Measurements from ENCODE around the gene NSMCE3.
"Not testable (repeated sequence)": the region's sequence is repeated elsewhere in the genome, so short reads cannot be mapped to it uniquely, and the experiment has no call there.

NSMCE3 gene

GRCh38 chr15:29268706-29269484 lies 727 bp downstream of the NSMCE3 start:
- DNase-seq = peak; percentile 4

DNA sequence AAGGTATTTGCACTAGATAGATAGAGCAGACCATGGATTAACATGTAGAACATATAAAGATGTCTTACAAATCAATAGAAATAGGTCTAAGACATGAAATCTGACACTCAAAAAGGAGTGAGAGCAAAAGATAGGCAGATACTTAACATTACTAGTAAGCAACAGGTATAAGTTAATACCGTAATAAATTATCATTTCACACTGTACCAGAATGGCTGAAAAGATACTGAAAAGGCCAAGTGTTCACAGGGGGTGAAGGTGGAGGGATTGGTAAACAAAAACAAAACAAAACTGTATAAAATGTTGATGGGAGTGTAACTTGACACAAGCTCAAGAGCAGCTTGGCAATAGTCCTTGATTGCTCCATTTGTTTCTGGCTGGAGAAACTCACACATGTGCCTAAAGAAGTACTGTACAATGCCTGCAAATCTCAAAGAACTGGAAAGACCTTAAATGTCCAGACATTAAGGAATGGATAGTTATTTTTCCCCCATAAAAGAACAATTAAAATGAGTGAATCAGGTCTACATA lies 3.5 kb downstream of the NSMCE3 start:
- DNase-seq = no peak

DNA sequence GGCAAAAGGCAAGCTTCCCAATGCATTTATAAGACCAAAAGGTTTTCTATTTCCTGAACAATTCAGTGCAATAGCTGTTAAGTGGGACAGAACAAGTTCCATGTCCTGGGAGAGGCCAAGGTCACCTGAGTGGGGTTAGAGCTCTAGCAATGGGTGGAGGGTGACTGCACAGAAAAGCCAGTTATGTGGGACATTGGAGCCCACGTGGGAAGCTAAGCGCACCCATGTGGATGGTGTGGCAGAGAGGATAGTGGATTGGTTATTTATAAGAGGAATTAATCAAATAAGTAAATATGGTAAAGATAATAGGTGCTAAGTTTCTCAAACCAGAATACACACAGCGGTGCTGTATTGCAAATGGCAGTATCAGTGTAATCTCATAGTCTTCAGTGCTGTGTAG lies 6.3 kb downstream of the NSMCE3 start:
- no peak for DNase-seq

- no peak for DNase-seq
Measured at GRCh38 chr15:29262738-29263137, 6.9 kb downstream of the NSMCE3 start.

DNA sequence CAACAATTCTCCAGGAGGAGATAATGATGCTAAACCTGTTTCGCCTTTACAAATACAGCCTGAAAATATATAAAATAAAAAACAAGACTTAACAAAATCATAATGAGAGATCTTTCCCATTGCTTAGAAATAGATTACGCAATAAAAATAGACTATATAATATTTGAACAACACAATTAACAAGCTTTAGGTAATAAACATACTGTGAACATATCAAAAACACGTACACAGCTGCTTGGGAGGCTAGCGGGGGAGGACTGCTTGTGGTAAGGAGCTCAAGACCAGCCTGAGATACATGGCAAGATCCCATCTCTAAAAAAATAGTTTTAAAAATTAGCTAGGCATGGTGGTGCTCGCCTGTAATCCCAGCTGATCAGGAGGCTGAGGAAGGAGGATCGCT lies 8.7 kb downstream of the NSMCE3 start:
- DNase-seq = no peak

DNA sequence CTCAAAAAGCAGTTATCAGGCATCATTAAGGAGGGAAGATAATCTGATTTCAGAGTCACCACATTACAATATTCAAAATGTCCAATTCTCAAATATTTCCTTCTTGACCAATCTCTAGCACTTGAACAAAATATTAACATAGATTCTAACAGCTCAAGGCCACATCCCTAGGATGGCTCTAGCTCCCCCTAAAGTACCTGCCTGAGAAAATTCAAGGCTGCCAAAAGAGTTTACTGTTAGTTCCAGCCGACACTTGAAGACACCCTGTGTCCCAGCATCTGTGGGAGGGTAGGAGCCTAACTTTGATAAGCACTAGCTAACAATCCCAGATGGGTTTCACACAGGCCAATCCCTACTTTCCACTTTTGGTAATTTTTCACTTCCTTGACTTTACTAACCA lies 10.4 kb downstream of the NSMCE3 start:
- no peak for DNase-seq

DNA sequence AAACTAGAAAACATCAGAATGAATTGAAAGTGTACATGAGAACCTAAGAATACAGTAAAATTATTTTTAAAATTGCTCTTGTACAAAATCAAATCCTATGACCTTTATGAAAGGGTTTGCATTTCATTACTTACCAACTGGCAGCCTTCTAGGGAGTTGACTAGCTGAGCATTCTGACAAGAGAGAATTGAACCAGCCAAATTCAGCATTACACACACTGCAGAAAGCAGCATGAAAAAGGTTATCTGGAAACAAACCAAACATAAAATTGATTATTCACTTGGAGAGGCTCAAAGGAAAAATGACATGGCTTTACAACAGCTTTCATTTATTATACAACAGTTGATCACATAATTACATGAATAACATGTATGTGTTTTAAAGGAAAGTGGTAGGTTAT lies 17.4 kb downstream of the NSMCE3 start:
- no peak for DNase-seq

GRCh38 chr15:29244544-29244943 lies 25.1 kb downstream of the NSMCE3 start:
- no peak for DNase-seq

GRCh38 chr15:29244123-29244522 lies 25.5 kb downstream of the NSMCE3 start:
- DNase-seq = no peak

DNA sequence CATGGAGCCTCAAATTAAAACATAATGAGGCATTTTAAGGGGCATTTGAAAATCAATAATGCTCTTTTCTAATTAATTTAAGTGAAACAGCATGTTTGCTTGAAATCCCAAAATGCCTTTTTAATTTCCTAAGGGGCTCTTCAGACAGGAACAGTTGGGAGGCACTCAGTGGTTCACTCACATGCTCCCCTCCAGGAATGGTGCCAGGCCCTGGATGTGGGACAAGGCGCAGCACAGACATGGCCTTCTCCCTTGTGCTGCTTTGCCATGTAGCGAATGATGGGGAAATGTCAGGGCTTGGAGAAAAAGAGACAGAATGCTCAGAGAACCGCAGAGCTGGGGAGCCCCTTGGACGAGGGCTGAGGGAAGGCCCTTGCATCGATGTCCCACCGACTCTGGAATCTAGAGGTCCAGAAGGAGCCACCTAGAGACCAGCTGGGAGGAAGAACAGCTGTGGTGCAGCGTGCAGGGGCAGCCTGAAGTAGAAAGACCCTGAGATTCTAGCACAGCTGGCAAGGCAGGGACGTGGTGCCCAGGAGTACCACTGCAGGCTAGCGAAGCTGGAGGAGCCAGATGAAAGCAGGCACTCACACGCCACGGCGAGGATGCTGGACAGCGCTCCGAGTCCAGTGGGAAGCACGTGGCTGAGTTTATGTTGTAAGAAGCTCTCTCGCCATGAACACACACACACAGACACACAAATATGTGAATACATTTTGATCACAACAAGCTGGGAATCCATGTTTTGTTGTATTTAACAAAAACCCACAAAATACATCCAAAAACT lies 27.0 kb downstream of the NSMCE3 start:
- no peak for DNase-seq

DNA sequence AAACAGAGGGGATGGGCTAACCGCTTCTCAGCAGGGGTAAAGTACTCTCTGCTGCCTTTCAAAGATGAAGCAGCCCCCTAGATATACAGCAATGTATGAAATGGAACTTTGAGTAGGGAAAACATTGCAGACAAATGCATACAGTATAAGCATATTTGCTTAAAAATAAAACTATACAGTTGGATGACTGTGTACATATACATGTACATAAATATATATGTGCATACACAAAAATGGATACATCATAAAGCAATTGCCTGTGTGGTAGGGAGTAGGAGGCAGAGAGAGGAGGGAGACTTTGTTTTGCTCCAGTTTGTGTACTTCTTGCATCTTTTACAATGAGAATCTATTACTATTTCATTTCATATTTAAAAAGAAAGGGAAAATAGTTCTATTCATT lies 28.4 kb downstream of the NSMCE3 start:
- no peak for DNase-seq

DNA sequence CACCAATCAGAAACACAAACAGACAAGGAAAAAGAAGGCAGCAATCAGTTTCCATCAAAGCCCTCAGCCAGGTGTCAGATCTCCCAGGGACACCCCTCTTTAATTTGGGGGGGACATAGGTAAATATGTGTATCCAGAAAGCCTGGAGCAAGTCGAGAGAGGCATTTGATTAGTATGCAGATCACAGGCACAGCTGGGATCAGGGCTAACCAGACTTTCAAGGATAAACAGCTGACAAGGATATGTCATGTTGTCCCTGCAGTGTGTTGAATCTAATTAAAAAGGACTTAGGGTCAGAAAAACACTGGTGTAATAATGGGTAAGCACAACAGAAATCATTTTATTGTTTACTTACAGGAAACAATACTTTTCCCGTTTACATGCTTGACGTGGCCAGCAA lies 30.2 kb downstream of the NSMCE3 start:
- no peak for DNase-seq

- no peak for DNase-seq
Measured at GRCh38 chr15:29233566-29233965, 36.1 kb downstream of the NSMCE3 start.

DNA sequence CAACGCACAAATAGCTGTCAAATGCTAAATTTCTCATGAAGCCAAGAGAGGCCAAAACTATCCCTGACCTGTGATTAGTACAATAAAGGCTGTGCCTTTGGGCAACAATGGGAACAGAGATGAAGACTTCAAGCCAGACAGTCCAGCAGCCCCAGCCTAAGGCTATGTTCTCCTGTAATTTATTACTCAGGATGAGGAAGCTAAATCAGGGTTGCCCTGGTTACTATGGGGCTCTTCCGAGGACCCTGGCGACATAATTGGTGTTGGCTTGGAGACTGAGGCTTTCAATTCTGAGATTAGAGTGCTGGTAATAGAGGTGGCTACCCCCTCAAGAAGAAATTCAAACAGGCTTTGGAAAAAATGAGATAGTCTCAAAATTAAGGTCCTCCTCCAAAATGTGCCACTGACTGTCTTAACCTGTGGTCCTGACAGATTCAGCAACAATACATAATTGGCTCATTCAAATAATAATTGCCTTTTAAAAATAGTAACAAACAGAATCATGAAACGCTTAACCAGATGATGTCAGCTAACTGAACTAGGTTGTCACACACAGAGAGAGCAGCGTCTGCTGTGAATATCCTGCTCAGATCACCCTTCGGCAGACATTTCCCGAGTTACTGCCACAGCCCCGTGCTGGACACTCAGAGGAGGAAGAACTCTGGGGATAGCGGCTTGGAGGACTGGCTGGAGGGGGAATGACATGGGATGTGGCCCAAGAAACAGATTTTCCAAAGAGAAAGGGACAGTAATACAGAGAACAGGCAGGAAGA lies 43.0 kb downstream of the NSMCE3 start:
- DNase-seq = no peak

DNA sequence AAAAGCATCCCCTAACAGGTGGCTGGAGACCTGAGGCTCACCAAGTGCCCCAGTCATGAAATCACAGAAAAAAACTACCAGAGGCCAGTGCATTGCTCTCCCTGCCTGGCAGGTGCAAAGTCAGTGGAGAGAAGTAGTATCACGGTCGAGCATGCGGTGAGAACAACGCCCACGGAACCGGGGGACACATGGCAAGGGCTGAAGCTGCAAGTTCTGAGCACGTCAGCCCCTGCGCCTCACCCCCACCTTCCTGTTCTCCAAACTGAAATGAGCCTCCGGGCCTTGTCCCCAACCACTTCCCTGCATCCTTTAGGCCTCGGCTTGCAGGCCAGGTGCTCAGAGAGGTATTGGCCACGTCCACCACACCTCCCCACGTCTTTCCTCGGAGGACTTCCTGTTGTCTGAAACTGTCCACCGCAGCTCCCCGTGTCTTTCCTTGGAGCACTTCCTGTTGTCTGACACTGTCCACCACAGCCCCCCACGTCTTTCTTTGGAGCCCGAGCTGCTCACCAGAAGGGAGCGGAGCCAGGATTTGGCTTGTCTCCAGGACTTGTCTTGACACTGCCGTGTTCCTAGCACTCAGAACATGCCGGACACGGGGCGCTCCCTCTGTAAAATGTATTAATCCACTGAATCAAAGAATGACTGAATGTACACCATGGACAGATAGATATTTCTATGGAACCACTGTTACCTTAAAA lies 43.9 kb downstream of the NSMCE3 start:
- DNase-seq = no peak

GRCh38 chr15:29224987-29225363 lies 44.6 kb downstream of the NSMCE3 start:
- DNase-seq = not testable (repeated sequence)

DNA sequence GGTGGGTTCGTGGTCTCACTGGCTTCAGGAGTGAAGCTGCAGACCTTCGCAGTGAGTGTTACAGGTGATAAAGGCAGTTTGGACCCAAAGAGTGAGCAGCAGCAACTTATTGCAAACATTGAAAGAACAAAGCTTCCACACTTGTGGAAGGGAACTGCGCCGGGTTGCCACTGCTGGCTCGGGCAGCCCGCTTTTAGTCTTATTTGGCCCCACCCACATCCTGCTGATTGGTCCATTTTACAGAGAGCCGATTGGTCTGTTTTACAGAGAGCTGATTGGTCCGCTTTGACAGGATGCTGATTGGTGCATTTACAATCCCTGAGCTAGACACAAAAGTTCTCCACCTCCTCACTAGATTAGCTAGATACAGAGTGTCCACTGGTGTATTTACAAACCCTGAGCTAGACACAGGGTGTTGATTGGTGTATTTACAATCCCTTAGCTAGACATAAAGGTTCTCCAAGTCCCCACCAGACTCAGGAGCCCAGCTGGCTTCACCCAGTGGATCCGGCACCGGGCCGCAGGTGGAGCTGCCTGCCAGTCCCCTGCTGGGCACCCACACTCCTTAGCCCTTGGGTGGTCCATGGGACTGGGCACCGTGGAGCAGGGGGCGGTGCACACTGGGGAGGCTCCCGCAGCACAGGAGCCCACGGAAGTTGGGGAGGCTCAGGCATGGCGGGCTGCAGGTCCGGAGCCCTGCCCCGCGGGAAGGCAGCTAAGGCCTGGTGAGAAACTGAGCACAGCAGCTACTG lies 45.2 kb downstream of the NSMCE3 start:
- DNase-seq = not testable (repeated sequence)

DNA sequence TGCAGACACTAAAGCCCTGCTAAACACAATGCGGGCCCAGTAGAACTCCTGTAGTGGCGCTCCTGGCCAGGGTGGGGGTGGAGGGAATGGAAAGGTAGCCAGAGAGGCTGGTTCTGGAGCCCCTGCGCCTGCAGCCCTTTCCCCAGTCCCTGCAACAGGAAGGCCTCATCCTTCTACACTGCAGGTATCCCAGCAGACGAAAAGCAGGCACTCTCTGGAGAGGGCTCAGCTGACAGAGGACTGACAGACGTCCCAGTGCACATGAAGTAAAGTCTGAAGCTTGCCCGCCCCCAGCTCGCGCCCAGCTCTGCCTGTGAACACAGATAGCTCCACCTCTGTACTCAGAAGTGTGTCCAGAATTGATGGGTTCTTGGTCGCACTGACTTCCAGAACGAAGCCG lies 46.0 kb downstream of the NSMCE3 start:
- no peak for DNase-seq

DNA sequence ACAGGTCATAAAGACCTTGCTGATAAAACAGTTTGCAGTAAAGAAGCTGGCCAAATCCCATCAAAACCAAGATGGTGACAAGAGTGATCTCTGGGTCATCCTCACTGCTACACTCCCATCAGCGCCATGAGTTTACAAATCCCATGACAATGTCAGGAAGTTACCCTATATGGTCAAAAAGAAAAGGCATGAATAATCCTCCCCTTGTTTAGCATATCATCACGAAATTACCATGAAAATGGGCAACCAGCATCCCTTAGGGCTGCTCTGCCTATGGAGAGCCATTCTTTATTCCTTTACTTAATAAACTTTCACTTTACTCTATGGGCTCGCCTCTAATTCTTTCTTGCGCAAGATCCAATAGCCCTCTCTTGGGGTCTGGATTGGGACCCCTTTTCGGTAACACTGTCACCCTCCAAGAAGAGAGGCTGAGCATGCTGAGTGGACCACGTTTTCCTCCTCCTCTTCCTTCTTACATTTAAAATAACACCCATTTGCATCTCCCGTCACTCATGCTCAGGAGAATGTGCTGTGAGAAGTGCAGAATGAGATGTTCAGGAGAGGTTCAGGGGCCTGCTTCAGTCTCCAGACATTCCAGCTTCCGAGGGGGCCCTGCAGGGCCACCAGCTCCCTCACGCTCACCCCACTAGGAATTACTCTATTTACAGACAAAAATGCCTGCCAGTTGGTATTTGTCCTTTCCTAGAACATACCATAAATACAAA lies 47.3 kb downstream of the NSMCE3 start:
- no peak for DNase-seq

- no peak for DNase-seq
Measured at GRCh38 chr15:29220852-29221251, 48.8 kb downstream of the NSMCE3 start.

GRCh38 chr15:29216955-29217354 lies 52.7 kb downstream of the NSMCE3 start:
- no peak for DNase-seq

Measured in amniotic stem cell (primary cell).